GM18508 (cell line): ENCODE data around the gene ADAMTS14.

ENCODE experiments used
- ATAC-seq: cut with Tn5 transposase; IDR thresholded peaks from one replicate; pipeline ENCODE4 v1.9.1; 2021; ENCODE audit warnings: moderate number of reproducible peaks; ENCODE audit not compliant: insufficient read depth, unreplicated experiment

ADAMTS14 gene

GRCh38 chr10:70688828-70689227, 16.5 kb downstream of the ADAMTS14 start:
- no peak for ATAC-seq

- no peak for ATAC-seq
These were observed 17.4 kb downstream of the ADAMTS14 start for GRCh38 chr10:70689661-70690060.

GRCh38 chr10:70690589-70690988, 18.3 kb downstream of the ADAMTS14 start:
- ATAC-seq = no peak

DNA sequence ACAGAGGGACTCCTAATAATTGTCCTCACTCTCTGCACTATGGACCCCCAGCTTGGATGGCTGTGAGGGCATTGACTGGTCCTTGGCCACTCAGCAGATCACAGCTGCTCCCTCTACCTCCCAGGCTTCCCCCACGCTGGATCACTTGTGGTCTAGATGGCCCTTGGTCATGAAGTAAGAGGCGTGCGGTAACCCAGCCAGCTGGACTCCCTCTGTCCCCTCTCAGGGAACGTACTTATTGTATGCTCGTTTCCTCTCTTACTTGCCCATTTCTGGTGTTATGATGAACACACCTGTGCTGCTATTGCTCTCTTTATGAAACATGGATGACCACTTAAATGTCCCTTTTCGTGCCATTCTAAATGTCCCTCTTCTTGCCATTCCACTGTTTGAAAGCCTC, 19.3 kb downstream of the ADAMTS14 start:
- no peak for ATAC-seq

GRCh38 chr10:70692043-70692603, 19.8 kb downstream of the ADAMTS14 start:
- ATAC-seq = no peak

- ATAC-seq = no peak
These were observed 21.5 kb downstream of the ADAMTS14 start for GRCh38 chr10:70693619-70694335.

DNA sequence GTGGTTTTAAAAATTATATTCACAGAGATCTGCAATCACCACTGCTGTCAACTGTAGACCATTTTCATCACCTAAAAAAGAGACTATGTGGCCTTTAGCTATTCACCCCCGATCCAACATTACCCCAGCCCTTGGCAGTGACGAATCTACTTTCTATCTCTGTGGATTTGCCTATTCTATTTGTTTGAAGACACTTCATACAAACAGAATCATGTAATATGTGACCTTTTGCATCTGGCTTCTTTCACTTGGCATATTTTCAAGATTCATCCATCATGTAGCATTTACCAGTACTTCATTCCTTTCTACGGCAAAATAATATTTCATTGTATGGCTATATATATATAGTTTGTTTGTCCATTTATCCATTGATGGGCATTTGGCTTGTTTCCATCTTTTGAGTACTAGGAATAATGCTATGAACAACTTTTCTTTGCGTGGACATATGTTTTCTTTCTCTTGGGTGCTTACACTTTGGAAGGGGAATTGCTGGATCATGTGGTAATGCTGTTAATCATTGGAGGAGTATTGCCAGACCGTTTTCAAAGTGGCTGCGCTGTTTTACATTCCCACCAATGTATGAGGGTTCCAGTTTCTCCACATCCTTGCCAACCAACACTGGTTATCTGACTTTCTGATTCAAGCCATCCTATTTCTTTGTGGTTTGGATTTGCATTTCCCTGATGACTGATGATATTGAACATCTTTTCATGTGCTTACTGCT, 22.3 kb downstream of the ADAMTS14 start:
- ATAC-seq = no peak

DNA sequence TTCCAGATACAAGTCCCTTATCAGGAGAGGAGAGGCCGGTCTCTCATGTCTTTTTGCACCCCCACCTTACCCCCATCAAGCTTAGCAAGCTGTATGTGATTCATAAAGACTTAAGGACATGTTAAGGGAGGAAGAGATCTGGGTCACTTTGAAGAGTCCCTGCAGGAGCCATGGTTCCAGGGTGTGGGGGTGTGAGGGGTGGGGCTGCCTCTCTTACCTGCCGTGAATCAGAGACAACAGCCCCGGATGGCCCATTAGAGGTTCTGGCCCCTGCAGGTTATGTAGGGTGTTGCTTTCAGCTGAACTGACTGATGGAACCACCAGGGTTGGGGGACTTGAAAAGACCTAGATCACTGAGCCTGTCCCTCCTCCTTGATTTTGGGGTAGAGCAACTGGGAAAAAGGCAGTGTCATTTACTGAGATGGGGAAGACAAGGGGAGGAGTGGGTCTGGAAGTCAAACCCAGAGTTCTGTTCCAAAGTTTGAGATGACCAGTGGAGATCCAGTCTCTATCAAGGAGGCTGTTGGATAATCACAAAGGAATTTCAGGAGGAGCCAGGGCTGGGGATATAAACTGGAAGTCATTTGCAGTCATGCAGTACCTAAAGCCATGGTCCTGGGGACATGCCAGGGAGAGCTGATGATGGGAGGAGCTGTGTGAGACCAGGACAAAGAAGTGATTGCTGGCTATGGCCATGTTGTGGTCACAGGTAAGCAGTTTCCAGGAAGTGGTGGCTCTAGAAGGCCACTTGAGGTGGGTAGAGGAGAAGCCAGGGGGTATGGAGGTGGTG, 23.1 kb downstream of the ADAMTS14 start:
- ATAC-seq = no peak

GRCh38 chr10:70698211-70698610, 25.9 kb downstream of the ADAMTS14 start:
- ATAC-seq = no peak

- ATAC-seq = no peak
These were observed 26.9 kb downstream of the ADAMTS14 start for GRCh38 chr10:70699063-70699658.

DNA sequence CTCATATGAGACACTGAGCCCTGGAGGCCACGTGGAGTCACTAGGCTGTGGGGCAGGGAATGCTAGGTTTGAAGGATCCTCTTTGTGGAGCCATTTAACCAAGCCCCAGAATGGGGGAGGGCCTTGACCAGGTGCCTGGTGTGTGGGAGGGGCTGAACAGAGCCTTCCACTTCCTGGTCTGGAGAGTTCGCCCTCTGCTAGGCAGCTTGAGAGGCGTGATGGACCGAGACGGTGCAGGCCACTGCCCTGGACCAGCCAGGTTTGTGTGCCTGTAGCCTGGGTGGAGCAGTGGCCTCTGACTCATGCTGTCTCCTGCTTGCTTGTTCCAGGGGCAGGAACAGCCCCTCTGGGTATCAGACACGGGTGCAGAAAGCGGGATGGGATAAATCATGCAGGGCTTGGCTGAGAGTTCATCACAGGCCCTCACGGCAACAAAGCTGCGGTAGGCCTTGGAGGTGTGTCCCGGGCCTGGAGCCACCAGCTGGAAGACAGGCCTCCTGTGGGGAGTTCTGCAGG, 27.4 kb downstream of the ADAMTS14 start:
- ATAC-seq = no peak

DNA sequence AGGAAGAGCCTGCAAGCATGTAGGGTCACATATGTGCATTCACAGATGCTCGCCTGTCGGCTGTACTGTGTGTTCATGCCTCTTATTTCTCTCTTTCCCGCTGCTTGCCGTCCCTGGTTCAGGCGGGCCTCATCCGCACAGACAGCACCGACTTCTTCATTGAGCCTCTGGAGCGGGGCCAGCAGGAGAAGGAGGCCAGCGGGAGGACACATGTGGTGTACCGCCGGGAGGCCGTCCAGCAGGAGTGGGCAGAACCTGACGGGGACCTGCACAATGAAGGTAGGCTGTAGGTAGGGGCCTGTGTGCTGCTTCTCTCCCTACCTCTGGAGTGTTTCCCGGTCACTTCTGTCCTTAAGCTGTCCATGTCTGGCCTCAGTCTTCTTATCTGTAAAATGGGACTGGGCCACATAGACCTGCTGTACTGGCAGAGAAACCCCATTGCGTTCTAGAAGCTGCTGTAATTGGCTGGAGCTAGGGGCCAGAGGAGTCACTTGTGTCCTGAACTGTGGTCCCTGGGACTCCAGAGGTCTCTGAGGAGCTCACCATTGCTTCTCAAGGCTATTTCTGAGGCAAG, 30.0 kb downstream of the ADAMTS14 start:
- no peak for ATAC-seq

- no peak for ATAC-seq
These were observed 31.9 kb downstream of the ADAMTS14 start for GRCh38 chr10:70704211-70704610.

GRCh38 chr10:70705121-70705861, 33.0 kb downstream of the ADAMTS14 start:
- ATAC-seq = no peak

GRCh38 chr10:70711177-70711576, 38.9 kb downstream of the ADAMTS14 start:
- no peak for ATAC-seq

DNA sequence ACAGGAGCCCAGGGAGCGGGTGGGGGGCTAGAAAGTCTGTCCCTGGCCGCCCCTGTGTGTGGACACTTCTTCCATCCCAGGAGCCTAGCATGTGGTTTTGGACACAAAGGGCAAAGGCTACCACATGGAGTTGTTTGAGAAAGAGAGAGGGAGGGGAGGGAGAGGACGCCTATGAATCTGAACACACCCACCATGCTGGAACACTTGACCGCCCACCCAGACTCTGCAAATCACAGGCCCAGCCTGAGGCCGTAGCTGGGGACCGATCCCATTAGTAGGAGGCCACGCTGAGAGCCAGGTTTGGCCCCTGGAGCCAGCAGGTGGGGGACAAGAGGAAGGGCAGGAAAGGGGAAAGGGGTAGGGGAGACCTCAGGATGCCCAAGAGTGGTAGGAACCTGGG, 39.6 kb downstream of the ADAMTS14 start:
- no peak for ATAC-seq

GRCh38 chr10:70714245-70714644, 41.9 kb downstream of the ADAMTS14 start:
- ATAC-seq = no peak

- no peak for ATAC-seq
These were observed 42.6 kb downstream of the ADAMTS14 start for GRCh38 chr10:70714951-70715350.
